A549 (cell line): ENCODE measurements around the gene TRAF4. TPM values are rescaled to one million over a fixed set of nuclear protein-coding genes. Genes with fewer than 3 reads are reported as not detected.

Source experiments
- ATAC-seq, 2 experiments: fragments of 200-7000 bp in 1 of 2; fragments of >200 bp in 1 of 2; cut with Nextera tagmentation in 1 of 2; cut with Tn5 transposase in 1 of 2; 3 replicates each; pipeline versions ENCODE4 v1.8.0 to v1.9.1; 2018 to 2020; ENCODE audit warnings: mild to moderate bottlenecking in 1 of 2, moderate library complexity in 1 of 2
- CTCF ChIA-PET: fragments of 300-600 bp; sonication (Branson Sonifier 250); formaldehyde crosslinking; extraction: SDS; loops from one replicate; lab custom pipeline; 2021; ENCODE audit warnings: antibody characterized with exemption, inconsistent platforms; lab: Yijun Ruan, JAX
- POLR2A ChIA-PET: fragments of 350-600 bp; formaldehyde crosslinking; extraction: SDS; loops from one replicate; lab custom pipeline; 2021; ENCODE audit warnings: antibody characterized with exemption, inconsistent platforms; lab: Yijun Ruan, JAX
- DNase-seq, 2 experiments: peaks; one replicate each; pipeline versions ENCODE4 v3.0.0 to v3.0.0-alpha.2; 2011 to 2016; ENCODE audit warnings: low read depth in 1 of 2, low spot score in 1 of 2
- FAIRE-seq: peaks from 2 replicates; lab custom pipeline; 2011; peaks lifted over from hg19 to GRCh38; lab: Jason Lieb, UNC
- H3K27ac ChIP-seq, 2 experiments: fragments of >200 bp; sonication (Bioruptor Twin); formaldehyde crosslinking; 3 replicates each; pipeline ENCODE4 v1.5.1; 2016 to 2017
- H3K4me1 ChIP-seq: fragments of >200 bp; sonication (Bioruptor Twin); formaldehyde crosslinking; 3 replicates; pipeline ENCODE4 v1.6.1; 2016
- H3K4me2 ChIP-seq: fragments of >200 bp; sonication (Bioruptor Twin); formaldehyde crosslinking; 3 replicates; pipeline ENCODE4 v1.6.1; 2016
- H3K4me3 ChIP-seq: fragments of >200 bp; sonication (Bioruptor Twin); formaldehyde crosslinking; 3 replicates; pipeline ENCODE4 v1.5.1; 2016
- H3K9me3 ChIP-seq: fragments of >200 bp; sonication (Bioruptor Twin); formaldehyde crosslinking; 3 replicates; pipeline ENCODE4 v1.6.1; 2016
- CEBPB ChIP-seq, 2 experiments: fragments of >200 bp in 1 of 2; sonication (Bioruptor Twin) in 1 of 2; formaldehyde crosslinking in 1 of 2; IDR thresholded peaks; 2 replicates each; pipeline ENCODE4 v1.6.1; 2012 to 2016
- CHD2 ChIP-seq: fragments of 150-350 bp; IDR thresholded peaks from 2 replicates; pipeline ENCODE4 v1.6.1; 2014; ENCODE audit warnings: low read length; ENCODE audit not compliant: partially characterized antibody
- CHD4 ChIP-seq: fragments of 200-600 bp; sonication (generic); IDR thresholded peaks from 2 replicates; pipeline ENCODE4 v1.6.1; 2016; ENCODE audit warnings: antibody characterized with exemption, mild to moderate bottlenecking, borderline replicate concordance
- EP300 ChIP-seq, 2 experiments: fragments of >200 bp; sonication (Bioruptor Twin); formaldehyde crosslinking; IDR thresholded peaks; 2 replicates in 1 of 2; 3 replicates in 1 of 2; pipeline ENCODE4 v1.6.1; 2016 to 2017
- FOXS1 ChIP-seq: fragments of 250-450 bp; sonication (Bioruptor Pico); IDR thresholded peaks from 2 replicates; pipeline ENCODE4 v1.5.0; 2020; ENCODE audit warnings: mild to moderate bottlenecking, moderate library complexity
- GATA3 ChIP-seq: IDR thresholded peaks from 2 replicates; pipeline ENCODE4 v1.6.1; 2012; ENCODE audit warnings: borderline replicate concordance
- HEYL ChIP-seq: fragments of 250-450 bp; sonication (Bioruptor Pico); IDR thresholded peaks from 2 replicates; pipeline ENCODE4 v1.8.0; 2021; ENCODE audit warnings: mild to moderate bottlenecking, moderate library complexity
- HOXB13 ChIP-seq: fragments of 250-450 bp; sonication (Bioruptor Pico); IDR thresholded peaks from 2 replicates; pipeline ENCODE4 v1.5.0; 2020; ENCODE audit warnings: low read depth, mild to moderate bottlenecking, moderate library complexity
- KDM5A ChIP-seq: fragments of 200-600 bp; sonication (generic); IDR thresholded peaks from 2 replicates; pipeline ENCODE4 v1.6.1; 2016; ENCODE audit warnings: antibody characterized with exemption, mild to moderate bottlenecking
- NFE2L2 ChIP-seq: fragments of 150-350 bp; conservative IDR thresholded peaks from 2 replicates; pipeline ENCODE4 v1.6.1; 2014; ENCODE audit warnings: low read length
- NPAS2 ChIP-seq: fragments of 250-450 bp; sonication (Bioruptor Pico); IDR thresholded peaks from 2 replicates; pipeline ENCODE4 v1.8.0; 2022; ENCODE audit warnings: mild to moderate bottlenecking, moderate library complexity, borderline replicate concordance
- PHF8 ChIP-seq: fragments of 200-600 bp; sonication (generic); IDR thresholded peaks from 2 replicates; pipeline ENCODE4 v1.6.1; 2016; ENCODE audit warnings: low read depth, mild to moderate bottlenecking, antibody characterized with exemption, moderate library complexity, borderline replicate concordance
- RARB ChIP-seq: fragments of 250-450 bp; sonication (Bioruptor Pico); IDR thresholded peaks from 2 replicates; pipeline ENCODE4 v1.8.0; 2021; ENCODE audit warnings: mild to moderate bottlenecking, moderate library complexity
- RFX5 ChIP-seq: fragments of 450-650 bp; IDR thresholded peaks from 2 replicates; pipeline ENCODE4 v1.7.1; 2014; ENCODE audit warnings: antibody characterized with exemption, mild to moderate bottlenecking, moderate library complexity
- TFCP2L1 ChIP-seq: fragments of 250-450 bp; sonication (Bioruptor Pico); IDR thresholded peaks from 2 replicates; pipeline ENCODE4 v1.5.0; 2021; ENCODE audit warnings: mild to moderate bottlenecking
- ZC3H11A ChIP-seq: fragments of 450-650 bp; IDR thresholded peaks from 2 replicates; pipeline ENCODE4 v1.6.1; 2014; ENCODE audit warnings: antibody characterized with exemption, mild to moderate bottlenecking
- ZFP36 ChIP-seq: fragments of 450-650 bp; IDR thresholded peaks from 2 replicates; pipeline ENCODE4 v1.6.1; 2014; ENCODE audit warnings: borderline replicate concordance; ENCODE audit not compliant: partially characterized antibody
- ZNF302 ChIP-seq: fragments of 250-450 bp; sonication (Bioruptor Pico); IDR thresholded peaks from 2 replicates; pipeline ENCODE4 v1.9.0; 2021; ENCODE audit warnings: inconsistent platforms, mild to moderate bottlenecking, moderate library complexity
- WGBS: methylation state at CpG from one replicate; pipeline ENCODE4 v1.1.6; 2017; ENCODE audit errors: missing lambda C conversion rate; 5-methylcytosine and 5-hydroxymethylcytosine counted together
- polyA plus RNA-seq, 4 experiments: library from polyadenylated mRNA; depleted of rRNA in 3 of 4; stranded (reverse); fragments of >200 nt; fragmentation: RNase III in 1 of 4; extraction: RNeasy Plus Mini Kit Qiagen cat#74134 plus additional on column Dnase treatment in 1 of 4; gene quantifications; 2 replicates in 3 of 4; 3 replicates in 1 of 4; pipeline ENCODE4 v1.2.3, GENCODE V29; 2011 to 2017
- TF ChIP-seq, protein P1 (sequence below): IDR thresholded peaks from 2 replicates; pipeline ENCODE4 v1.6.1; 2012; ENCODE audit warnings: low read depth, borderline replicate concordance
- TF ChIP-seq, protein P2 (sequence below): fragments of 450-650 bp; IDR thresholded peaks from 2 replicates; pipeline ENCODE4 v1.6.1; 2014; ENCODE audit warnings: antibody characterized with exemption
- TF ChIP-seq, protein P3 (sequence below): fragments of 250-450 bp; sonication (Bioruptor Pico); IDR thresholded peaks from 2 replicates; pipeline ENCODE4 v1.5.0; 2020; ENCODE audit warnings: low read depth, mild to moderate bottlenecking, moderate library complexity
- TF ChIP-seq, protein P4 (sequence below): IDR thresholded peaks from 2 replicates; pipeline ENCODE4 v1.6.1; 2012

The TRAF4 gene
- polyA plus RNA-seq, 2 of the 4 experiments (the other 2 are of a cell fraction), result 64.0 to 65.0 TPM

DNA sequence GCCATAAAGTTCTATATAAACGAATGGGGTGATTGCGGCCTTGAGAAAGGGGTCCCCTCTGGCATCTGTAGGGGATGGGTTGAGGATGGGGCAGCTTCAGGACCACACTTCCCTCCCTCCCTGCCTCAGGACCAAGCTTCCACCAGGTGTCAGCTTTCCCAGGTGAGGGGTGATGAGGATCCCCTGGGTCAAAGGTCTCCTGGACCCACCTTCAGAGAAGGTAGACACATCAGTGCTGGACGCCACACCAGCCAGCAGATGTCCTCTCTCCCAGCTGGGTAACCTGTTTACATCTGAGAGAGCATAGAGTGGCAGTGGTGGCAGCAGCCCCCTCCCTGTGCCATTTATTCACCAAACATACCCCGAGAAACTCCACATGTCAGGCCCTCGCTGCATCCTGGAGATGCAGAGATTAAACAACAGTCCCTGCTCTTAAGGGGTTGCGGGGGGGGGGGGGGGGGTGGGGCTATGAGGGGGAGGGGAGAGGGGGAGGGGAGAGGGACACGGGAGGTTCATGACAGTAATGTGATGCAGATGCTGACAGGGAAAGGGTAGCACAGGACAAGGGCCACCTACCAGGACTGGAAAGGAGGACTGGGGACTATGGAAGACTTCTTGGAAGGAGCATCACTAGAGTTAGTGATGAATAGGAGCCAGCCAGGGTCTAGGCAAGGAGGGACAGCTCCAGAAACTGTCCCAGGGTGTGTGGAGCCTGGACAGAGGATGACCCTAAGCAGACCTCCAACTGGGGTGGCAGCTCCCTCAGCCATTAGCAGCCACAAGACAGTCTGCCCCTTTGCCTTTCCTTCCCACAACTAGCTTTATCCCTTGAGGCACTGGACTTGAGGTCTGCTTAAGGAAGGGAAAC is 37.1 kb upstream of the TRAF4 start:
- Histone ChIP-seq H3K4me3 (no peak overlapping the region), H3K4me1 (peaks cover 8% of the 10 kb centered on the region), H3K27ac (no peak overlapping the region), H3K4me2 (no peak overlapping the region), H3K9me3 (no peaks in the 10 kb centered on the region)
- no peak for FAIRE-seq
- no peak for ATAC-seq
- DNase-seq, result no peak
- WGBS, result 56% methylated on average over 5 of the region's 7 CpGs
- TF ChIP-seq ZFP36 (no peak), NFE2L2 (no peak), CHD4 (no peak), ZNF302 (no peak), HOXB13 (no peak), PHF8 (no peak), ZC3H11A (no peak), CHD2 (no peak), GATA3 (no peak), TFCP2L1 (CRISPR knock-in tag) (no peak), CEBPB (IDR thresholded peaks at IDR 0.05) (no peak), RARB (no peak), RFX5 (no peak), FOXS1 (CRISPR knock-in tag) (no peak), KDM5A (no peak)
- TF ChIP-seq, protein P1, sequence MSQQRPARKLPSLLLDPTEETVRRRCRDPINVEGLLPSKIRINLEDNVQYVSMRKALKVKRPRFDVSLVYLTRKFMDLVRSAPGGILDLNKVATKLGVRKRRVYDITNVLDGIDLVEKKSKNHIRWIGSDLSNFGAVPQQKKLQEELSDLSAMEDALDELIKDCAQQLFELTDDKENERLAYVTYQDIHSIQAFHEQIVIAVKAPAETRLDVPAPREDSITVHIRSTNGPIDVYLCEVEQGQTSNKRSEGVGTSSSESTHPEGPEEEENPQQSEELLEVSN, result no peak
- TF ChIP-seq, protein P2, sequence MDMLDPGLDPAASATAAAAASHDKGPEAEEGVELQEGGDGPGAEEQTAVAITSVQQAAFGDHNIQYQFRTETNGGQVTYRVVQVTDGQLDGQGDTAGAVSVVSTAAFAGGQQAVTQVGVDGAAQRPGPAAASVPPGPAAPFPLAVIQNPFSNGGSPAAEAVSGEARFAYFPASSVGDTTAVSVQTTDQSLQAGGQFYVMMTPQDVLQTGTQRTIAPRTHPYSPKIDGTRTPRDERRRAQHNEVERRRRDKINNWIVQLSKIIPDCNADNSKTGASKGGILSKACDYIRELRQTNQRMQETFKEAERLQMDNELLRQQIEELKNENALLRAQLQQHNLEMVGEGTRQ, result no peak
- TF ChIP-seq, protein P3, sequence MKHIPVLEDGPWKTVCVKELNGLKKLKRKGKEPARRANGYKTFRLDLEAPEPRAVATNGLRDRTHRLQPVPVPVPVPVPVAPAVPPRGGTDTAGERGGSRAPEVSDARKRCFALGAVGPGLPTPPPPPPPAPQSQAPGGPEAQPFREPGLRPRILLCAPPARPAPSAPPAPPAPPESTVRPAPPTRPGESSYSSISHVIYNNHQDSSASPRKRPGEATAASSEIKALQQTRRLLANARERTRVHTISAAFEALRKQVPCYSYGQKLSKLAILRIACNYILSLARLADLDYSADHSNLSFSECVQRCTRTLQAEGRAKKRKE (CRISPR knock-in tag), result no peak
- TF ChIP-seq, protein P4, sequence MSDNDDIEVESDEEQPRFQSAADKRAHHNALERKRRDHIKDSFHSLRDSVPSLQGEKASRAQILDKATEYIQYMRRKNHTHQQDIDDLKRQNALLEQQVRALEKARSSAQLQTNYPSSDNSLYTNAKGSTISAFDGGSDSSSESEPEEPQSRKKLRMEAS, result no peak
- POLR2A ChIA-PET, result no interaction called here
- CTCF ChIA-PET, result interaction anchor here (0.7 to 17.6 kb wide), 4 partner anchors 13 to 58 kb away, joined by 3 to 335 read pairs (median 3); partner anchors contain the start of gene RPL23A

DNA sequence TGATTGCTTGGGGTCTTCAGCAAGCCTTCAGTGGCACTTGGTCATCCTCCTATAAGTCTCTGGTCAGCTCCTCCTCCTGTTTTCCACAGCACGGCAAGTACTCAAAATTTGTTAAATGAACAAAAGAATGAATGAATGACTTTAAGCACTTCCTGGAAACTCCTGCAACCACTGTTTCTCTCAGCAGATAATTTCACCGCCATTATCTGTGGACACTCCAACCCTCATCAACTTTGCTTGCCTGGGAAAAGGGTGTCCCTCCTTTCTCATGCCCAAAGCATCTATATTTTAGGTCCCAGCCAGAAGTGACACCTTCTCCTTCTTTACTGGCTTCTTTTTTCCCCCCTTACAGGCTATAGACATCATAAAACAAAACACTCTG is 36.5 kb upstream of the TRAF4 start:
- TF ChIP-seq EP300 (IDR thresholded peaks at IDR 0.05) (no peak), NPAS2 (CRISPR knock-in tag) (no peak), HEYL (CRISPR knock-in tag) (no peak)
- ChIA-PET CTCF (interaction anchor here (0.7 to 17.6 kb wide), 4 partner anchors 12 to 38 kb away, joined by 3 to 335 read pairs (median 14); partner anchors contain the start of genes NEK8, RPL23A and TLCD1), POLR2A (interaction anchor here (4.8 kb wide), 1 partner anchor 12 kb away, joined by 54 read pairs; the partner anchor contains the start of gene RPL23A)
- FAIRE-seq (no peak), DNase-seq (no peak), ATAC-seq (no peak)
- Histone ChIP-seq H3K4me1 (peaks cover 10% of the 10 kb centered on the region), H3K9me3 (no peaks in the 10 kb centered on the region), H3K4me3 (no peak overlapping the region), H3K27ac (no peak overlapping the region), H3K4me2 (no peak overlapping the region)
- WGBS, result 89% methylated on average over 2 of the region's 2 CpGs
